HL-60 (cell line): ENCODE results near the gene GSN.

Experiments used
- CTCF ChIP-seq: IDR thresholded peaks from one replicate; pipeline ENCODE4 v1.5.1; 2011; ENCODE audit warnings: low read length, control low read depth, inconsistent platforms; ENCODE audit not compliant: insufficient read depth
- GABPA ChIP-seq: IDR thresholded peaks from 2 replicates; pipeline ENCODE4 v1.6.1; 2012; ENCODE audit warnings: low read depth
- POLR2AphosphoS5 ChIP-seq: IDR thresholded peaks from 2 replicates; pipeline ENCODE4 v1.6.1; 2012; ENCODE audit warnings: low read depth

DNA sequence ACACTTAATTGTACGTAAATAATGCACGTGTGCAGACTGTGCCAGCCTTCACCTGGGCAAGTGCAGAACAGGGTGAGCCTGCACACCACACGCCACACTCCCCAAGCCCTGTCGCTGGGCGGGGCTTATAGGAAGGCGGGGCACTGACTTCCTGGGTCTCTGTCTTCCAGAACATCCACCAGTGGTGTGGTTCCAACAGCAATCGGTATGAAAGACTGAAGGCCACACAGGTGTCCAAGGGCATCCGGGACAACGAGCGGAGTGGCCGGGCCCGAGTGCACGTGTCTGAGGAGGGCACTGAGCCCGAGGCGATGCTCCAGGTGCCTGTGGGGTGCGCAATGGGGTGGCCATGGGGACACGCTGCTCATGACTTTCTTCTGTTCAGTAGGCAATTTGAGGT is 44.2 kb downstream of the GSN start:
- TF ChIP-seq POLR2AphosphoS5, result no peak
- no peak for TF ChIP-seq CTCF
- TF ChIP-seq GABPA, result no peak
